Neural progenitor cell (in vitro differentiated cells): ENCODE measurements around the gene CHI3L2.

Source experiments
- EZH2 ChIP-seq: fragments of 200-600 bp; sonication (generic); IDR thresholded peaks from 2 replicates; pipeline ENCODE4 v1.6.1; 2017; ENCODE audit warnings: antibody characterized with exemption, mild to moderate bottlenecking, moderate library complexity
- TF ChIP-seq, protein P1 (sequence below): fragments of 200-600 bp; sonication (generic); IDR thresholded peaks from 2 replicates; pipeline ENCODE4 v1.5.1; 2017; ENCODE audit warnings: antibody characterized with exemption, mild to moderate bottlenecking

DNA sequence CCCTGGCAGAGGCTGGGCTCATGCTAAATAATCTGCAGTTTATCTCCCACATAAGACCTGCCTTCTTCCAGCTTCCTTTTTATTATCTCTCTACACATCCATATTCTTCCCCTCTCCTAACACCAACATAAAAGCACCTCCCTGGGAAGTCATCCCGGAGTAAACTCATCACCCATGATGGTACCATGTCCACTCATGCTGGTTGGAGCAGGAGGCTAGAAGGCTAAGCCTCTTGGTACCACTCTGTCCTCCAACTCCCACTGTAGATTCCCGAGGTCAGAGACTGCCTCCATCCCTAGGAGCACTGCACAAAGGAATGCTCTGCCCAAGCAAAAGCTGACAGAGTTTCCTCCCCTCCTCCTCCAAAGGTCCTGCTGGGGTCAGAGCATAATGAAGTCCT is 31.3 kb upstream of the CHI3L2 start:
- TF ChIP-seq, protein P1, sequence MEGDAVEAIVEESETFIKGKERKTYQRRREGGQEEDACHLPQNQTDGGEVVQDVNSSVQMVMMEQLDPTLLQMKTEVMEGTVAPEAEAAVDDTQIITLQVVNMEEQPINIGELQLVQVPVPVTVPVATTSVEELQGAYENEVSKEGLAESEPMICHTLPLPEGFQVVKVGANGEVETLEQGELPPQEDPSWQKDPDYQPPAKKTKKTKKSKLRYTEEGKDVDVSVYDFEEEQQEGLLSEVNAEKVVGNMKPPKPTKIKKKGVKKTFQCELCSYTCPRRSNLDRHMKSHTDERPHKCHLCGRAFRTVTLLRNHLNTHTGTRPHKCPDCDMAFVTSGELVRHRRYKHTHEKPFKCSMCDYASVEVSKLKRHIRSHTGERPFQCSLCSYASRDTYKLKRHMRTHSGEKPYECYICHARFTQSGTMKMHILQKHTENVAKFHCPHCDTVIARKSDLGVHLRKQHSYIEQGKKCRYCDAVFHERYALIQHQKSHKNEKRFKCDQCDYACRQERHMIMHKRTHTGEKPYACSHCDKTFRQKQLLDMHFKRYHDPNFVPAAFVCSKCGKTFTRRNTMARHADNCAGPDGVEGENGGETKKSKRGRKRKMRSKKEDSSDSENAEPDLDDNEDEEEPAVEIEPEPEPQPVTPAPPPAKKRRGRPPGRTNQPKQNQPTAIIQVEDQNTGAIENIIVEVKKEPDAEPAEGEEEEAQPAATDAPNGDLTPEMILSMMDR, result no peak
- no peak for TF ChIP-seq EZH2
